Activated CD4-positive, alpha-beta T cell treated with anti-CD3 and anti-CD28 coated beads for 36 hours (primary cell): ENCODE data around the gene GALR1. TPM values are rescaled to one million over a fixed set of nuclear protein-coding genes. Genes with fewer than 3 reads are reported as not detected.

Source experiments
- ATAC-seq: fragments of 200-7000 bp; cut with Tn5 transposase; one replicate; pipeline ENCODE4 v1.10.0; 2021; ENCODE audit warnings: mild to moderate bottlenecking, moderate library complexity
- CTCF ChIA-PET: fragments of 350-600 bp; sonication (Branson Sonifier 250); formaldehyde crosslinking; loops from one replicate; lab custom pipeline; 2021; ENCODE audit warnings: antibody characterized with exemption; lab: Charles Lee
- POLR2A ChIA-PET: fragments of 350-600 bp; sonication (Branson Sonifier 250); formaldehyde crosslinking; loops from one replicate; lab custom pipeline; 2021; ENCODE audit warnings: antibody characterized with exemption, inconsistent platforms; lab: Charles Lee
- DNase-seq: peaks from one replicate; pipeline ENCODE4 v3.0.0-alpha.2; 2020
- H3K27ac Mint-ChIP-seq: one replicate; pipeline ENCODE4 v1.8.0; 2021; ENCODE audit warnings: mixed read lengths
- H3K27me3 Mint-ChIP-seq: one replicate; pipeline ENCODE4 v1.8.0; 2021; ENCODE audit warnings: mixed read lengths
- H3K36me3 Mint-ChIP-seq: one replicate; pipeline ENCODE4 v1.8.0; 2021; ENCODE audit warnings: low read depth, mixed read lengths
- H3K4me1 Mint-ChIP-seq: one replicate; pipeline ENCODE4 v1.8.0; 2021; ENCODE audit warnings: mixed read lengths
- H3K4me3 Mint-ChIP-seq: one replicate; pipeline ENCODE4 v1.8.0; 2021; ENCODE audit warnings: mild to moderate bottlenecking, moderate library complexity, mixed read lengths
- H3K9me3 Mint-ChIP-seq: one replicate; pipeline ENCODE4 v1.8.0; 2021; ENCODE audit warnings: low read depth, mixed read lengths
- intact Hi-C, 2 experiments: fragments of 100-400 bp; cut with DNase I in 1 of 2; cut with micrococcal nuclease in 1 of 2; formaldehyde crosslinking; loops; one replicate each; pipeline versions ENCODE4 v1.14.2 to v1.15.1; 2022 to 2024; cut with DNase I, micrococcal nuclease
- total RNA-seq, 2 experiments: library from RNA; stranded (reverse); gene quantifications; one replicate each; pipeline ENCODE4 v1.2.3, GENCODE V29; 2021

GALR1 gene
- total RNA-seq, 2 experiments from 2014 or later, result not detected

DNA sequence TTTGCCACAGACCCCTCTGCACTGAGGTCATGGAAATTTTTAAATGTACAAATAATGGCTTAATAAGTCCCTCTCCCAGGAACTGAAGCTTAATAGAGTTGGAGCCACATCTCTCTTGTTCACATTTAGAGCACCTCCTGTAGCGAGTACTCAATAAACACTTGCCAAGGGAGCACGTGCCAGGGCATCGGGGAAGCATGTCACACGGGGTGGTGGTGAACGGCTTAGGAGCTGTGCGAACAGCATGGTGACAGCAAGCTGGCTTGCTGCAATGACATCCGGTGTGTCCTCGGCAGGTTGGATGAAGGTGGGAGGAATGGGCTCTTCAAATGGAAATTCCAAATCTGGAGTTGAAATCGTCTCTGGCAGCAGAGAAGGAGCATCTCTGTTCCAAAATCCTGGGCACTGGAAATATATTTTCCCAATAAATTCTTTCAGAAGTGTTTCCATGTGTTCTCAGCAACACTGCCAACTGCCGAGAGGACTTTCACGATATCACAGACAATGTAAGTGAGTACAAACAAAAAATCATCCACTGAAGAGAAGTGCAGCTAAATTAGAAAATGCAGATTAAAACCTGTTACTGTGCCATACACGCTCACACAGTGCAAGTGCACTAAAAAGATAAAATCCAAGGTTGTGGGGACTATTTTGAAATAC, 74.1 kb downstream of the GALR1 start:
- DNase-seq (no peak), ATAC-seq (no peak)
- H3K9me3 Mint-ChIP-seq, result peaks cover 2% of the 10 kb centered on the region
- ChIA-PET POLR2A (no interaction called here), CTCF (no interaction called here)
- H3K27me3 Mint-ChIP-seq, result peaks cover 31% of the 10 kb centered on the region
- H3K4me1 Mint-ChIP-seq, result no peaks in the 10 kb centered on the region
- no peaks in the 10 kb centered on the region for H3K36me3 Mint-ChIP-seq
- H3K27ac Mint-ChIP-seq, result no peak overlapping the region
- H3K4me3 Mint-ChIP-seq, result no peak overlapping the region
- intact Hi-C loops, result no loop called here

Other genes with a start within 250 kb of the GALR1 start
- 10 to 100 TPM; 47.0 to 65.7 TPM for gene MBP, start 117.1 kb upstream of the GALR1 start, total RNA-seq